ENCODE data around the gene DNAJC10.

DNAJC10 gene

GRCh38 chr2:182826064-182826463 is 110.0 kb downstream of the DNAJC10 start:
- Histone ChIP-seq H4K20me1 (ENCODE audit: control insufficient read depth, insufficient read depth, low read depth, low read length) (no peaks in the 10 kb centered on the region), H3K79me2 (ENCODE audit: control insufficient read depth, low read length) (no peaks in the 10 kb centered on the region), H3K27ac (ENCODE audit: low read depth, low read length) (no peak overlapping the region), H3K9me3 (ENCODE audit: control insufficient read depth, insufficient read depth, low read length) (no peaks in the 10 kb centered on the region), H3K4me2 (ENCODE audit: low read length) (no peak overlapping the region), H3K4me3 (ENCODE audit: low read length) (no peak overlapping the region), H3K4me1 (ENCODE audit: control insufficient read depth, low read length) (no peaks in the 10 kb centered on the region), H3F3A (ENCODE audit: control insufficient read depth, insufficient read depth) (no peaks in the 10 kb centered on the region), H3K9me2 (replicated peaks; ENCODE audit: control insufficient read depth, low read length) (no peaks in the 10 kb centered on the region), H3K27me3 (ENCODE audit: control insufficient read depth, low read length) (no peaks in the 10 kb centered on the region), H3K36me3 (ENCODE audit: control insufficient read depth, low read length) (no peaks in the 10 kb centered on the region)
- TF ChIP-seq EZH2phosphoT487 (IDR thresholded peaks at IDR 0.05; ENCODE audit: borderline replicate concordance, low read length), result no peak
- no peak for TF ChIP-seq CTCF (IDR thresholded peaks at IDR 0.05; ENCODE audit: low read depth, low read length, poor library complexity, severe bottlenecking)

- Histone ChIP-seq H3F3A (ENCODE audit: control insufficient read depth, insufficient read depth) (no peaks in the 10 kb centered on the region), H3K9me3 (ENCODE audit: control insufficient read depth, insufficient read depth, low read length) (no peaks in the 10 kb centered on the region), H3K9me2 (replicated peaks; ENCODE audit: control insufficient read depth, low read length) (no peaks in the 10 kb centered on the region), H3K27ac (ENCODE audit: low read depth, low read length) (no peak overlapping the region), H3K4me3 (ENCODE audit: low read length) (no peak overlapping the region), H4K20me1 (ENCODE audit: control insufficient read depth, insufficient read depth, low read depth, low read length) (no peaks in the 10 kb centered on the region), H3K4me2 (ENCODE audit: low read length) (no peak overlapping the region), H3K36me3 (ENCODE audit: control insufficient read depth, low read length) (no peaks in the 10 kb centered on the region), H3K27me3 (ENCODE audit: control insufficient read depth, low read length) (no peaks in the 10 kb centered on the region), H3K79me2 (ENCODE audit: control insufficient read depth, low read length) (no peaks in the 10 kb centered on the region), H3K4me1 (ENCODE audit: control insufficient read depth, low read length) (no peaks in the 10 kb centered on the region)
- TF ChIP-seq EZH2phosphoT487 (IDR thresholded peaks at IDR 0.05; ENCODE audit: borderline replicate concordance, low read length) (no peak), CTCF (IDR thresholded peaks at IDR 0.05; ENCODE audit: low read depth, low read length, poor library complexity, severe bottlenecking) (no peak)
Observed at GRCh38 chr2:182826496-182826895, 110.4 kb downstream of the DNAJC10 start.

- Histone ChIP-seq H3K9me2 (replicated peaks; ENCODE audit: control insufficient read depth, low read length) (no peaks in the 10 kb centered on the region), H3F3A (ENCODE audit: control insufficient read depth, insufficient read depth) (no peaks in the 10 kb centered on the region), H3K36me3 (ENCODE audit: control insufficient read depth, low read length) (no peaks in the 10 kb centered on the region), H3K79me2 (ENCODE audit: control insufficient read depth, low read length) (no peaks in the 10 kb centered on the region), H4K20me1 (ENCODE audit: control insufficient read depth, insufficient read depth, low read depth, low read length) (no peaks in the 10 kb centered on the region), H3K4me1 (ENCODE audit: control insufficient read depth, low read length) (no peaks in the 10 kb centered on the region), H3K4me2 (ENCODE audit: low read length) (no peak overlapping the region), H3K27ac (ENCODE audit: low read depth, low read length) (no peak overlapping the region), H3K4me3 (ENCODE audit: low read length) (no peak overlapping the region), H3K27me3 (ENCODE audit: control insufficient read depth, low read length) (no peaks in the 10 kb centered on the region), H3K9me3 (ENCODE audit: control insufficient read depth, insufficient read depth, low read length) (no peaks in the 10 kb centered on the region)
- TF ChIP-seq EZH2phosphoT487 (IDR thresholded peaks at IDR 0.05; ENCODE audit: borderline replicate concordance, low read length) (no peak), CTCF (IDR thresholded peaks at IDR 0.05; ENCODE audit: low read depth, low read length, poor library complexity, severe bottlenecking) (no peak)
Observed at GRCh38 chr2:182827182-182827879, 111.3 kb downstream of the DNAJC10 start.

Measured in DOHH2 (cell line).